ENCODE results near the gene MAPK7. TPM values are rescaled to one million over a fixed set of nuclear protein-coding genes. Genes with fewer than 3 reads are reported as not detected.

The MAPK7 gene
- total and polyA plus RNA-seq, 10 of the 15 experiments (the other 5 are each of a cell fraction or from before 2014, with no cell fraction given), result 0.37 to 13.5 (median 5.6) TPM

- Histone ChIP-seq H3K27me3 (replicated peaks in 1 of 2; ENCODE audit: control insufficient read depth in 2 of 2, insufficient read depth in 2 of 2, low read length in 1 of 2) (no peaks in the 10 kb centered on the region; a peak in 2 of 4 replicates), H3K4me1 (ENCODE audit: control insufficient read depth, insufficient read depth, low read length) (peaks cover 5% of the 10 kb centered on the region), H3K79me2 (ENCODE audit: control insufficient read depth, insufficient read depth, low read length) (no peaks in the 10 kb centered on the region), H3K4me3 (no peak overlapping the region), H4K20me1 (ENCODE audit: control insufficient read depth, insufficient read depth) (no peaks in the 10 kb centered on the region), H3K9me3 (replicated peaks; ENCODE audit: control insufficient read depth, insufficient read depth, low read length) (no peaks in the 10 kb centered on the region), H2AFZ (ENCODE audit: control insufficient read depth, low read depth, low read length) (no peak overlapping the region), H3K4me2 (ENCODE audit: control insufficient read depth, insufficient read depth) (no peak overlapping the region), H3K27ac (ENCODE audit: control insufficient read depth, insufficient read depth) (no peak overlapping the region), H3K9ac (ENCODE audit: control insufficient read depth, insufficient read depth, low read length) (no peak overlapping the region), H3K36me3 (ENCODE audit: control insufficient read depth in 2 of 2, insufficient read depth in 2 of 2, low read length in 1 of 2) (no peaks in the 10 kb centered on the region)
- 54% methylated on average over 3 of the region's 3 CpGs for WGBS (ENCODE audit: insufficient coverage, insufficient replicate concordance, low lambda C conversion rate, missing lambda C conversion rate)
- ChIA-PET POLR2A (no interaction called here), RAD21 (ENCODE audit: unreplicated experiment) (interaction anchor here (1.2 kb wide), 1 partner anchor 116 kb away, joined by 3 read pairs; no protein-coding TSS in a partner anchor), CTCF (interaction anchor here (1.2 kb wide), 1 partner anchor 24 kb away, joined by 3 read pairs; no protein-coding TSS in a partner anchor), SMC1A (ENCODE audit: uncharacterized antibody, unreplicated experiment) (interaction anchor here (1.1 kb wide), 1 partner anchor 103 kb away, joined by 3 read pairs; no protein-coding TSS in a partner anchor)
- ATAC-seq (no peak), DNase-seq (ENCODE audit: low read depth, low spot score) (no peak), FAIRE-seq (no peak)
- TF ChIP-seq DPF2 (IDR thresholded peaks at IDR 0.05) (no peak), MYC (IDR thresholded peaks at IDR 0.05; ENCODE audit: insufficient read depth, insufficient read length, insufficient replicate concordance, low read length, severe bottlenecking) (no peak), SP1 (IDR thresholded peaks at IDR 0.05; ENCODE audit: low read depth, low read length) (no peak), JUND (IDR thresholded peaks at IDR 0.05; ENCODE audit: low read depth, low read length) (no peak), RBBP5 (conservative IDR thresholded peaks at IDR 0.05) (no peak)
- TF ChIP-seq, protein P1, sequence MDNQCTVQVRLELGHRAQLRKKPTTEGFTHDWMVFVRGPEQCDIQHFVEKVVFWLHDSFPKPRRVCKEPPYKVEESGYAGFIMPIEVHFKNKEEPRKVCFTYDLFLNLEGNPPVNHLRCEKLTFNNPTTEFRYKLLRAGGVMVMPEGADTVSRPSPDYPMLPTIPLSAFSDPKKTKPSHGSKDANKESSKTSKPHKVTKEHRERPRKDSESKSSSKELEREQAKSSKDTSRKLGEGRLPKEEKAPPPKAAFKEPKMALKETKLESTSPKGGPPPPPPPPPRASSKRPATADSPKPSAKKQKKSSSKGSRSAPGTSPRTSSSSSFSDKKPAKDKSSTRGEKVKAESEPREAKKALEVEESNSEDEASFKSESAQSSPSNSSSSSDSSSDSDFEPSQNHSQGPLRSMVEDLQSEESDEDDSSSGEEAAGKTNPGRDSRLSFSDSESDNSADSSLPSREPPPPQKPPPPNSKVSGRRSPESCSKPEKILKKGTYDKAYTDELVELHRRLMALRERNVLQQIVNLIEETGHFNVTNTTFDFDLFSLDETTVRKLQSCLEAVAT (IDR thresholded peaks at IDR 0.05), result no peak
- in situ Hi-C loops (cut with MboI), result no loop called here
- no TSS peak for BruUV-seq (replicated peaks)
- intact Hi-C loops (cut with micrococcal nuclease; ENCODE audit: unreplicated experiment), result no loop called here
These were observed 48.0 kb upstream of the MAPK7 start for GRCh38 chr17:19330271-19330670.

DNA sequence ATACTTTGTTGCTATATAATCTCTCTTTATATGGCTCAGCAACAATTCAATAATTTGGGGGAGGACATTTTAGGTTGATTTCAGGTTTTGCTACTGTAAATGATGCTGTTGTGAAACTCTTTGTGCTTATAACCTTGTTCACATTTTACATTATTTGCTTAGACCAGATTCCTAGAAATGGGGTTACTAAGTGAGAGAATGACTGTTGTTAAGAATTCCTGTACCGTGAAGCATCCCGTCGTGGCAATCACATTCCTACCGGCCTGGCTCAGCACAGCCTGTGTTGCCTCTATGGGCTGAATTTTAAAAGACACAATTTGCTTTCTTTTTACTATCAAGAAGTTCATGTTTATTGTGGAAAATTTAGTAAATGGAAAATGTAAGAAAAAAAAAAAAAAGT is 47.2 kb upstream of the MAPK7 start:
- FAIRE-seq (no peak), DNase-seq (ENCODE audit: low read depth, low spot score) (no peak), ATAC-seq (no peak)
- Histone ChIP-seq H3K9me3 (replicated peaks; ENCODE audit: control insufficient read depth, insufficient read depth, low read length) (no peaks in the 10 kb centered on the region), H3K4me3 (no peak overlapping the region), H3K4me1 (ENCODE audit: control insufficient read depth, insufficient read depth, low read length) (peaks cover 5% of the 10 kb centered on the region), H3K4me2 (ENCODE audit: control insufficient read depth, insufficient read depth) (no peak overlapping the region), H3K36me3 (ENCODE audit: control insufficient read depth in 2 of 2, insufficient read depth in 2 of 2, low read length in 1 of 2) (no peaks in the 10 kb centered on the region), H3K27me3 (replicated peaks in 1 of 2; ENCODE audit: control insufficient read depth in 2 of 2, insufficient read depth in 2 of 2, low read length in 1 of 2) (no peaks in the 10 kb centered on the region; a peak in 2 of 4 replicates), H2AFZ (ENCODE audit: control insufficient read depth, low read depth, low read length) (no peak overlapping the region), H3K27ac (ENCODE audit: control insufficient read depth, insufficient read depth) (no peak overlapping the region), H3K9ac (ENCODE audit: control insufficient read depth, insufficient read depth, low read length) (no peak overlapping the region), H3K79me2 (ENCODE audit: control insufficient read depth, insufficient read depth, low read length) (no peaks in the 10 kb centered on the region), H4K20me1 (ENCODE audit: control insufficient read depth, insufficient read depth) (no peaks in the 10 kb centered on the region)
- ChIA-PET RAD21 (ENCODE audit: unreplicated experiment) (interaction anchor here (1.2 kb wide), 1 partner anchor 115 kb away, joined by 3 read pairs; no protein-coding TSS in a partner anchor), CTCF (interaction anchor here (1.0 kb wide), 1 partner anchor 9 kb away, joined by 3 read pairs; no protein-coding TSS in a partner anchor), POLR2A (no interaction called here), SMC1A (ENCODE audit: uncharacterized antibody, unreplicated experiment) (interaction anchor here (1.1 kb wide), 1 partner anchor 102 kb away, joined by 3 read pairs; no protein-coding TSS in a partner anchor)
- in situ Hi-C loops (cut with MboI) (no loop called here), intact Hi-C loops (cut with micrococcal nuclease; ENCODE audit: unreplicated experiment) (no loop called here)
- BruUV-seq (replicated peaks), result no TSS peak
- WGBS (ENCODE audit: insufficient coverage, insufficient replicate concordance, low lambda C conversion rate, missing lambda C conversion rate), result 96% methylated on average over 4 of the region's 4 CpGs
- TF ChIP-seq CHD2 (IDR thresholded peaks at IDR 0.05; ENCODE audit: borderline replicate concordance, low read depth, low read length) (no peak), TCF3 (IDR thresholded peaks at IDR 0.05; ENCODE audit: borderline replicate concordance, insufficient read depth, low read depth, low read length) (no peak), PAX5 (IDR thresholded peaks at IDR 0.05; ENCODE audit: borderline replicate concordance, low read depth, low read length) (no peak)
- TF ChIP-seq, protein P2, sequence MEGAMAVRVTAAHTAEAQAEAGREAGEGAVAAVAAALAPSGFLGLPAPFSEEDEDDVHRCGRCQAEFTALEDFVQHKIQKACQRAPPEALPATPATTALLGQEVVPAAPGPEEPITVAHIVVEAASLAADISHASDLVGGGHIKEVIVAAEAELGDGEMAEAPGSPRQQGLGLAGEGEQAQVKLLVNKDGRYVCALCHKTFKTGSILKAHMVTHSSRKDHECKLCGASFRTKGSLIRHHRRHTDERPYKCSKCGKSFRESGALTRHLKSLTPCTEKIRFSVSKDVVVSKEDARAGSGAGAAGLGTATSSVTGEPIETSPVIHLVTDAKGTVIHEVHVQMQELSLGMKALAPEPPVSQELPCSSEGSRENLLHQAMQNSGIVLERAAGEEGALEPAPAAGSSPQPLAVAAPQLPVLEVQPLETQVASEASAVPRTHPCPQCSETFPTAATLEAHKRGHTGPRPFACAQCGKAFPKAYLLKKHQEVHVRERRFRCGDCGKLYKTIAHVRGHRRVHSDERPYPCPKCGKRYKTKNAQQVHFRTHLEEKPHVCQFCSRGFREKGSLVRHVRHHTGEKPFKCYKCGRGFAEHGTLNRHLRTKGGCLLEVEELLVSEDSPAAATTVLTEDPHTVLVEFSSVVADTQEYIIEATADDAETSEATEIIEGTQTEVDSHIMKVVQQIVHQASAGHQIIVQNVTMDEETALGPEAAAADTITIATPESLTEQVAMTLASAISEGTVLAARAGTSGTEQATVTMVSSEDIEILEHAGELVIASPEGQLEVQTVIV (IDR thresholded peaks at IDR 0.05; ENCODE audit: borderline replicate concordance, partially characterized antibody), result no peak
